SK-N-SH (cell line): ENCODE results near the gene WDR75. TPM values are rescaled to one million over a fixed set of nuclear protein-coding genes. Genes with fewer than 3 reads are reported as not detected.

Experiments used
- CTCF ChIA-PET: fragments of 300-600, 350-600 bp; formaldehyde crosslinking; extraction: SDS; loops from one replicate; lab custom pipeline; 2021; lab: Yijun Ruan, JAX
- POLR2A ChIA-PET: fragments of 350-600 bp; sonication (Branson Sonifier 250); formaldehyde crosslinking; extraction: SDS; loops from one replicate; lab custom pipeline; 2020; ENCODE audit warnings: antibody characterized with exemption, inconsistent platforms; lab: Yijun Ruan, JAX
- DNase-seq: peaks from one replicate; pipeline ENCODE4 v3.0.0; 2012
- H2AFZ ChIP-seq: fragments of 200-600 bp; sonication (generic); 2 replicates; pipeline ENCODE4 v1.8.1; 2016; ENCODE audit warnings: antibody characterized with exemption, mild to moderate bottlenecking, low read depth
- H3F3A ChIP-seq: fragments of 200-600 bp; sonication (generic); replicated peaks from 2 replicates; pipeline ENCODE3; 2016; ENCODE audit warnings: antibody characterized with exemption, mild to moderate bottlenecking; ENCODE audit not compliant: insufficient read depth
- H3K27ac ChIP-seq, 2 experiments: fragments of 200-500 bp in 1 of 2; fragments of 200-600 bp in 1 of 2; sonication (Bioruptor generic) in 1 of 2; sonication (generic), shearing (Covaris generic) in 1 of 2; 2 replicates each; pipeline versions ENCODE4 v1.5.1 to v1.6.1; 2014 to 2016; ENCODE audit warnings: low read depth in 2 of 2, inconsistent platforms in 1 of 2, low read length in 1 of 2, mild to moderate bottlenecking in 1 of 2, mixed read lengths in 1 of 2
- H3K27me3 ChIP-seq: fragments of 200-600 bp; sonication (generic), shearing (Covaris generic); 2 replicates; pipeline ENCODE4 v1.6.1; 2016; ENCODE audit warnings: mixed run types; ENCODE audit not compliant: insufficient read depth
- H3K36me3 ChIP-seq, 2 experiments: fragments of 200-500 bp in 1 of 2; fragments of 200-600 bp in 1 of 2; sonication (Bioruptor generic) in 1 of 2; sonication (generic) in 1 of 2; replicated peaks in 1 of 2; 2 replicates each; pipeline versions ENCODE3 to v1.5.1; 2014 to 2016; ENCODE audit warnings: low read length in 1 of 2, mild to moderate bottlenecking in 1 of 2; ENCODE audit not compliant: insufficient read depth in 2 of 2, control insufficient read depth in 1 of 2
- H3K4me1 ChIP-seq, 2 experiments: fragments of 200-500 bp in 1 of 2; fragments of 200-600 bp in 1 of 2; sonication (Bioruptor generic) in 1 of 2; sonication (generic), shearing (Covaris generic) in 1 of 2; 2 replicates each; pipeline versions ENCODE4 v1.5.1 to v1.6.1; 2014 to 2016; ENCODE audit warnings: low read depth in 1 of 2, low read length in 1 of 2, mixed run types in 1 of 2; ENCODE audit not compliant: insufficient read depth in 2 of 2, control insufficient read depth in 1 of 2
- H3K4me2 ChIP-seq: fragments of 200-600 bp; sonication (generic), shearing (Covaris generic); 2 replicates; pipeline ENCODE4 v1.6.1; 2017; ENCODE audit warnings: mixed run types
- H3K4me3 ChIP-seq, 2 experiments: fragments of 200-500 bp in 1 of 2; fragments of 200-600 bp in 1 of 2; sonication (Bioruptor generic) in 1 of 2; sonication (generic), shearing (Covaris generic) in 1 of 2; 2 replicates each; pipeline versions ENCODE4 v1.5.1 to v1.8.1; 2014 to 2016; ENCODE audit warnings: low read depth in 2 of 2, inconsistent platforms in 1 of 2, low read length in 1 of 2, mild to moderate bottlenecking in 1 of 2, mixed read lengths in 1 of 2, moderate library complexity in 1 of 2
- H3K79me2 ChIP-seq: fragments of 200-600 bp; sonication (generic); 2 replicates; pipeline ENCODE4 v1.8.1; 2017; ENCODE audit warnings: mild to moderate bottlenecking; ENCODE audit not compliant: insufficient read depth
- H3K9ac ChIP-seq: fragments of 200-600 bp; sonication (generic); 2 replicates; pipeline ENCODE4 v1.6.1; 2017; ENCODE audit warnings: mixed run types
- H3K9me2 ChIP-seq: fragments of 200-600 bp; sonication (generic); 2 replicates; pipeline ENCODE4 v1.6.1; 2017; ENCODE audit warnings: mixed run types
- H3K9me3 ChIP-seq: fragments of 200-600 bp; sonication (generic); 2 replicates; pipeline ENCODE4 v1.6.1; 2017; ENCODE audit warnings: mixed run types, mild to moderate bottlenecking, moderate library complexity
- H4K20me1 ChIP-seq: fragments of 200-600 bp; sonication (generic); 2 replicates; pipeline ENCODE4 v1.6.1; 2017; ENCODE audit warnings: mild to moderate bottlenecking, mixed run types; ENCODE audit not compliant: insufficient read depth
- FOSL2 ChIP-seq: IDR thresholded peaks from 2 replicates; pipeline ENCODE4 v1.4.0; 2012; ENCODE audit warnings: low read depth, mild to moderate bottlenecking, moderate library complexity, borderline replicate concordance
- FOXJ3 ChIP-seq: sonication (generic); formaldehyde crosslinking; IDR thresholded peaks from 2 replicates; pipeline ENCODE4 v1.5.1; 2020; ENCODE audit warnings: mild to moderate bottlenecking, missing genetic modification reagents
- IRF3 ChIP-seq: fragments of 150-350 bp; IDR thresholded peaks from 2 replicates; pipeline ENCODE4 v1.6.1; 2016; ENCODE audit warnings: mild to moderate bottlenecking, low read depth, low read length
- MAX ChIP-seq: IDR thresholded peaks from 2 replicates; pipeline ENCODE4 v1.4.0; 2012; ENCODE audit warnings: low read depth
- NRF1 ChIP-seq: IDR thresholded peaks from 2 replicates; pipeline ENCODE4 v1.6.1; 2012; ENCODE audit warnings: low read depth, mild to moderate bottlenecking, low read length
- POLR2AphosphoS5 ChIP-seq: IDR thresholded peaks from 2 replicates; pipeline ENCODE4 v1.6.1; 2012; ENCODE audit warnings: low read depth, low read length
- RAD21 ChIP-seq: IDR thresholded peaks from 2 replicates; pipeline ENCODE4 v1.6.1; 2012; ENCODE audit warnings: mild to moderate bottlenecking, low read length
- RCOR1 ChIP-seq: fragments of 150-350 bp; IDR thresholded peaks from 2 replicates; pipeline ENCODE4 v1.6.1; 2017; ENCODE audit warnings: antibody characterized with exemption, low read length
- REST ChIP-seq: IDR thresholded peaks from 2 replicates; pipeline ENCODE4 v1.6.1; 2012; ENCODE audit warnings: mild to moderate bottlenecking, low read depth, low read length, moderate library complexity
- RFX5 ChIP-seq: IDR thresholded peaks from 2 replicates; pipeline ENCODE4 v1.6.1; 2012; ENCODE audit warnings: mild to moderate bottlenecking, improper control_type of control experiment, low read length
- RXRA ChIP-seq: IDR thresholded peaks from 2 replicates; pipeline ENCODE4 v1.4.0; 2012; ENCODE audit warnings: low read depth, mild to moderate bottlenecking, borderline replicate concordance
- SIN3A ChIP-seq: IDR thresholded peaks from 2 replicates; pipeline ENCODE4 v1.6.1; 2012; ENCODE audit warnings: low read depth, mild to moderate bottlenecking, low read length, moderate library complexity, borderline replicate concordance
- TAF1 ChIP-seq: IDR thresholded peaks from 2 replicates; pipeline ENCODE4 v1.6.1; 2012; ENCODE audit warnings: low read depth, mild to moderate bottlenecking, low read length, moderate library complexity, borderline replicate concordance
- TCF12 ChIP-seq: IDR thresholded peaks from 2 replicates; pipeline ENCODE4 v1.4.0; 2012
- USF2 ChIP-seq: fragments of 150-350 bp; IDR thresholded peaks from 2 replicates; pipeline ENCODE4 v1.6.1; 2017; ENCODE audit warnings: antibody characterized with exemption, low read length, low read depth, borderline replicate concordance
- YY1 ChIP-seq: IDR thresholded peaks from 2 replicates; pipeline ENCODE4 v1.4.0; 2012; ENCODE audit warnings: low read depth, mild to moderate bottlenecking
- ZBTB33 ChIP-seq: IDR thresholded peaks from 2 replicates; pipeline ENCODE4 v1.4.0; 2012; ENCODE audit warnings: low read depth, borderline replicate concordance
- WGBS: methylation state at CpG from one replicate; pipeline ENCODE4 v1.1.6; 2017; ENCODE audit warnings: low lambda C conversion rate; 5-methylcytosine and 5-hydroxymethylcytosine counted together
- polyA plus RNA-seq, 3 experiments: library from polyadenylated mRNA; depleted of rRNA; stranded (reverse); fragments of >200 nt; gene quantifications; 2 replicates each; pipeline ENCODE4 v1.2.3, GENCODE V29; 2012

Gene WDR75
- polyA plus RNA-seq, 1 of the 3 experiments (the other 2 are of a cell fraction), result 25.6 TPM

GRCh38 chr2:189488008-189488310 is 46.7 kb downstream of the WDR75 start:
- POLR2A ChIA-PET, result no interaction called here
- H3K4me1 ChIP-seq, result peaks cover 0 to 7% of the 10 kb centered on the region in 2 experiments; a peak in 1 of 4 replicates
- no peaks in the 10 kb centered on the region for H3K36me3 ChIP-seq
- no peak for DNase-seq
- no peaks in the 10 kb centered on the region for H3K79me2 ChIP-seq
- H3K9ac ChIP-seq, result no peak overlapping the region
- H3F3A ChIP-seq, result no peaks in the 10 kb centered on the region
- no peaks in the 10 kb centered on the region for H4K20me1 ChIP-seq
- no peaks in the 10 kb centered on the region for H3K9me3 ChIP-seq
- H3K27ac ChIP-seq, result no peak overlapping the region
- no peak overlapping the region for H2AFZ ChIP-seq
- no peak overlapping the region for H3K4me2 ChIP-seq
- no peaks in the 10 kb centered on the region for H3K9me2 ChIP-seq
- 18% methylated on average over 1 of the region's 1 CpG for WGBS
- H3K27me3 ChIP-seq, result no peaks in the 10 kb centered on the region
- TF ChIP-seq FOSL2 (no peak), YY1 (no peak), ZBTB33 (no peak), REST (no peak), RAD21 (no peak), POLR2AphosphoS5 (no peak), FOXJ3 (CRISPR knock-in tag) (no peak), TCF12 (no peak), NRF1 (no peak), RXRA (no peak), USF2 (no peak), IRF3 (no peak), RFX5 (no peak), SIN3A (no peak), TAF1 (no peak), MAX (no peak), RCOR1 (no peak)
- TF ChIP-seq, all 33 proteins: peak for 0
- H3K4me3 ChIP-seq, result no peak overlapping the region
- CTCF ChIA-PET, result no interaction called here
